Loucy (cell line): ENCODE data around the gene REP15.
"Not testable (repeated sequence)": the region's sequence is repeated elsewhere in the genome, so short reads cannot be mapped to it uniquely, and the experiment has no call there.

Experiments used
- EZH2phosphoT487 ChIP-seq: fragments of 200-600 bp; IDR thresholded peaks from 2 replicates; pipeline ENCODE4 v1.6.1; 2018; ENCODE audit warnings: antibody characterized with exemption, mild to moderate bottlenecking, moderate library complexity, borderline replicate concordance
- TF ChIP-seq, protein P1 (sequence below): fragments of 200-600 bp; sonication (generic); conservative IDR thresholded peaks from 2 replicates; pipeline ENCODE4 v1.5.1; 2014; ENCODE audit warnings: mild to moderate bottlenecking, antibody characterized with exemption, low read length

DNA sequence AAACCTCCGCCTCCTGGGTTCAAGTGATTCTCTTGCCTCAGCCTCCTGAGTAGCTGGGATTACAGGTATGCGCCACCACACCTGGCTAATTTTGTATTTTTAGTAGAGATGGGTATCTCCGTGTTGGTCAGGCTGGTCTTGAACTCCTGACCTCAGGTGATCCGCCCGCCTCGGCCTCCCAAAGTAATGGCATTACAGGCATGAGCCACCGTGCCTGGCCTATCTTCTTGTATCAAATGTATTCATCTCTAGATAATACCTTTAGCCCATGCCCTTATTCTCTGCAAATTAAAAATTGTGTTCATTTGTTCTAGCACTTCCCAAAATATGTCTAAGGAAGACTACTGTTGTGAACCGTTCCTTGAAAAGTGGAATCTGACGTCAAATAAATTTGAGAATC lies 38.1 kb downstream of the REP15 start:
- TF ChIP-seq, protein P1, sequence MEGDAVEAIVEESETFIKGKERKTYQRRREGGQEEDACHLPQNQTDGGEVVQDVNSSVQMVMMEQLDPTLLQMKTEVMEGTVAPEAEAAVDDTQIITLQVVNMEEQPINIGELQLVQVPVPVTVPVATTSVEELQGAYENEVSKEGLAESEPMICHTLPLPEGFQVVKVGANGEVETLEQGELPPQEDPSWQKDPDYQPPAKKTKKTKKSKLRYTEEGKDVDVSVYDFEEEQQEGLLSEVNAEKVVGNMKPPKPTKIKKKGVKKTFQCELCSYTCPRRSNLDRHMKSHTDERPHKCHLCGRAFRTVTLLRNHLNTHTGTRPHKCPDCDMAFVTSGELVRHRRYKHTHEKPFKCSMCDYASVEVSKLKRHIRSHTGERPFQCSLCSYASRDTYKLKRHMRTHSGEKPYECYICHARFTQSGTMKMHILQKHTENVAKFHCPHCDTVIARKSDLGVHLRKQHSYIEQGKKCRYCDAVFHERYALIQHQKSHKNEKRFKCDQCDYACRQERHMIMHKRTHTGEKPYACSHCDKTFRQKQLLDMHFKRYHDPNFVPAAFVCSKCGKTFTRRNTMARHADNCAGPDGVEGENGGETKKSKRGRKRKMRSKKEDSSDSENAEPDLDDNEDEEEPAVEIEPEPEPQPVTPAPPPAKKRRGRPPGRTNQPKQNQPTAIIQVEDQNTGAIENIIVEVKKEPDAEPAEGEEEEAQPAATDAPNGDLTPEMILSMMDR: not testable (repeated sequence)
- TF ChIP-seq EZH2phosphoT487: not testable (repeated sequence)
